ENCODE measurements around the gene ZSWIM5. TPM values are rescaled to one million over a fixed set of nuclear protein-coding genes. Genes with fewer than 3 reads are reported as not detected.

The ZSWIM5 gene
- total RNA-seq, 1 donor from 2014 or later: 0.84 TPM

DNA sequence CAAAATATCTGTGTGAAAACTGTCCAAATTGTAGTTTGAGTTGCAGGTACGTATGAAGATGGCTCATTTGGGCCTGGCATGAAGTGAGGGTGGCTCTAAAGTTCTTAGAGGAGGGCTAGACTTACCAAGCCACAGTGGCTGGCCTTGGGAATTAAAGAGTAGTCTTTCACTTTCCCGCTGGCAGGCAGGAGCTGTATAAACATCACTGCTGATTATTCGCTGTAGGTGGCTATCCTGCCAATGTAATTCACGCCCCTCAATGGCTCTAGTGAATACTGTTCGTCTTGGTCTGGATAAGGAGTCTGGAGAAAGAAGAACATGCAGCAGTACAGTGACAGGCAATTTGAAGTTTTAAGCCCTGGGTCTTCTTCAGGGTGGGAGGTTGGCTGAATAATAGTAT lies 163.3 kb downstream of the ZSWIM5 start:
- no peak for DNase-seq (ENCODE audit: low read depth)

DNA sequence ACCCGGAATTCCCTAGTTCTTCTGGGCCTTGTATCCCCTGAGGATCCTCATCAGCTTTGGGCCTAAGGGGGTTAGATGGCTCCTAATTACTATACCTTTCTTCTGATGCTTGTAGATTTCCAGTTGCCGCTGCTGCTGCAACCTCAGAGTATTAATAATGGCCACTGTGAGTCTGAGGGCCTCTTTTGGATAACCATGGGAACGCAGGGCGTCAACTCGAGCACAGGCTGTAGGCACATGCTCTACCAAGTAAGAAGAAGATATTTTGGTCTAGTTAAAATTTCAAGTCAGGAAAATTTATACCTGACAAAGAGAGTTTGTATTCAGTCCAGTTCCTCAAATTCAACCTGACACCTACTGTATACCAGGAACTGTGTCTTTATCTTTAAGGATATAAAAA lies 166.1 kb downstream of the ZSWIM5 start:
- no peak for DNase-seq (ENCODE audit: low read depth)
- Histone ChIP-seq H3K4me3 (ENCODE audit: low read depth, low read length) (no peak overlapping the region), H3K36me3 (ENCODE audit: control insufficient read depth, insufficient read depth, low read length) (no peaks in the 10 kb centered on the region), H3K27me3 (ENCODE audit: control insufficient read depth, insufficient read depth, low read length) (no peaks in the 10 kb centered on the region)
- TF ChIP-seq, protein P1, sequence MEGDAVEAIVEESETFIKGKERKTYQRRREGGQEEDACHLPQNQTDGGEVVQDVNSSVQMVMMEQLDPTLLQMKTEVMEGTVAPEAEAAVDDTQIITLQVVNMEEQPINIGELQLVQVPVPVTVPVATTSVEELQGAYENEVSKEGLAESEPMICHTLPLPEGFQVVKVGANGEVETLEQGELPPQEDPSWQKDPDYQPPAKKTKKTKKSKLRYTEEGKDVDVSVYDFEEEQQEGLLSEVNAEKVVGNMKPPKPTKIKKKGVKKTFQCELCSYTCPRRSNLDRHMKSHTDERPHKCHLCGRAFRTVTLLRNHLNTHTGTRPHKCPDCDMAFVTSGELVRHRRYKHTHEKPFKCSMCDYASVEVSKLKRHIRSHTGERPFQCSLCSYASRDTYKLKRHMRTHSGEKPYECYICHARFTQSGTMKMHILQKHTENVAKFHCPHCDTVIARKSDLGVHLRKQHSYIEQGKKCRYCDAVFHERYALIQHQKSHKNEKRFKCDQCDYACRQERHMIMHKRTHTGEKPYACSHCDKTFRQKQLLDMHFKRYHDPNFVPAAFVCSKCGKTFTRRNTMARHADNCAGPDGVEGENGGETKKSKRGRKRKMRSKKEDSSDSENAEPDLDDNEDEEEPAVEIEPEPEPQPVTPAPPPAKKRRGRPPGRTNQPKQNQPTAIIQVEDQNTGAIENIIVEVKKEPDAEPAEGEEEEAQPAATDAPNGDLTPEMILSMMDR (IDR thresholded peaks at IDR 0.05; ENCODE audit: insufficient read depth, low read length, poor library complexity, severe bottlenecking): no peak

More for the DNA sequence above, 163.3 kb downstream of the ZSWIM5 start:
- H3K4me3 ChIP-seq (ENCODE audit: low read depth, low read length): no peak overlapping the region
- no peaks in the 10 kb centered on the region for H3K36me3 ChIP-seq (ENCODE audit: control insufficient read depth, insufficient read depth, low read length)
- TF ChIP-seq, protein P1 (IDR thresholded peaks at IDR 0.05; ENCODE audit: insufficient read depth, low read length, poor library complexity, severe bottlenecking): no peak
- H3K27me3 ChIP-seq (ENCODE audit: control insufficient read depth, insufficient read depth, low read length): no peaks in the 10 kb centered on the region

DNA sequence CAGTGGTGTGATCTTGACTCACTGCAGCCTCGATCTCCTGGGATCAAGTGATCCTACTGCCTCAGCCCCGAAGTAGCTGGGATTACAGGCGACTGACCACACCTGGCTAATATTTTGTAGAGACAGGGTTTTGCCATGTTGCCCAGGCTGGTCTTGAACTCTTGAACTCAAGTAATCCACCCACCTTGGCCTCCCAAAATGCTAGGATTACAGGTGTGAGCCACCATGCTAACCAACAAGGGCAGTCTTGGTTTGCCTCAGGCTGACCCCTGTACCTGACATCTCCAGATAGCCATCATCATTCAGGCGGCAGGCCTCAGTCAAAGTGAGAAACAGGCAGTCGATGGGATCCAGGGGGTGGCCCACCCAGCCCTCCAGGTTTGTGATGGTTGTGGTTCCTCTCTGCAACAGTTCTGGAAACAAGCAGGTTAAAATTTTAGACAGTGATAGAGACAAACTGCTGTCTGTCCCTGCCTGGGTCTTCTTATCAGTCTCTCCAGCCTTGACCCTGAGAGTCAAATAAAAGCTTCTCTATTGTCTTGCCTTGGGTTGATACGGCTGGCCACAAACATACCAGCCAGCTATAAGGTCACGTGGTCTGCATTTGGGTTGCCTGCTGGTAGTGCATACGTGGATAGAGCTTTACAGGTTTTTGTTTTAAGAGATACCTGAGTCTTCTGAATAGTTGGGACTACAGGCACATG lies 167.6 kb downstream of the ZSWIM5 start:
- DNase-seq (ENCODE audit: low read depth): no peak
- TF ChIP-seq, protein P1 (IDR thresholded peaks at IDR 0.05; ENCODE audit: insufficient read depth, low read length, poor library complexity, severe bottlenecking): no peak
- no peaks in the 10 kb centered on the region for H3K27me3 ChIP-seq (ENCODE audit: control insufficient read depth, insufficient read depth, low read length)
- no peak overlapping the region for H3K4me3 ChIP-seq (ENCODE audit: low read depth, low read length)
- no peaks in the 10 kb centered on the region for H3K36me3 ChIP-seq (ENCODE audit: control insufficient read depth, insufficient read depth, low read length)

DNA sequence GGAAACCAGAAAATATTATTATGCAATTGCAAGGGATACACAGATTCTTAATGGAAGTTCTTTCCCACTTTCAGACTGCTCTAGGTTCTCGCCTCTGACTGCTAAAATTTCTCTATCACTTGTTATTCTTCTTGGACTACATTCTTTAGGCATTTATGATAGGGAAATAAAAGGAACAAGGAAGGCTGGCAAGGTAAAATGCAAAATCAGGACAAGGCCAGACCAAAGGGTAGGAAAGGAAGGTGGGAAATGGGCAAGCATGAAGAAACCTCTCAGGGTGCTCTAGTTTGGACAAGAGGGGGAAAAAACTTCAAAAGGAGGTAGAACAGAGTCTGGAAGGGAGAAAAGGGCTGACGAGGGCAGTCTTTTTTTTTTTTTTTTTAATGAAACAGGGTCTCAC lies 168.2 kb downstream of the ZSWIM5 start:
- H3K27me3 ChIP-seq (ENCODE audit: control insufficient read depth, insufficient read depth, low read length): no peaks in the 10 kb centered on the region
- no peak for DNase-seq (ENCODE audit: low read depth)
- no peaks in the 10 kb centered on the region for H3K36me3 ChIP-seq (ENCODE audit: control insufficient read depth, insufficient read depth, low read length)
- TF ChIP-seq, protein P1 (IDR thresholded peaks at IDR 0.05; ENCODE audit: insufficient read depth, low read length, poor library complexity, severe bottlenecking): no peak
- H3K4me3 ChIP-seq (ENCODE audit: low read depth, low read length): no peak overlapping the region

DNA sequence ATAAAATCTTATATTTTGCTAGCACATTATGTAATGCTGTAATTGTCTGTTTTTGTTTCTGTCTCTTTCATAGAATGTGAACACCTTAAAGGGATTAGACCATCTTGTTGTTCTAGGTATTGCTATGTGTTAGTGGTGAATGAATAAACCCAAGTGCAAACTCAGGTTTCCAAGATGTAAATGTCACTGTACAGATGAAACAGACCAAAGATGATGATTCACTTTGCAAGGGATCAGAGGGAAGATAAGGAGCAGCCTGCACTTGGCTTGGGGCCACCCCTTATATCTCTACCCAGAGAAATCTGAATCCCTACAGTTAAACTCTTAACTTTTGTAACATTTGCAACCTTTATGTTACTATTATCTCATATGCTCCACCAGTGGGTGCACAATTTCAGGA lies 168.9 kb downstream of the ZSWIM5 start:
- Histone ChIP-seq H3K36me3 (ENCODE audit: control insufficient read depth, insufficient read depth, low read length) (no peaks in the 10 kb centered on the region), H3K4me3 (ENCODE audit: low read depth, low read length) (no peak overlapping the region), H3K27me3 (ENCODE audit: control insufficient read depth, insufficient read depth, low read length) (no peaks in the 10 kb centered on the region)
- DNase-seq (ENCODE audit: low read depth): no peak
- TF ChIP-seq, protein P1 (IDR thresholded peaks at IDR 0.05; ENCODE audit: insufficient read depth, low read length, poor library complexity, severe bottlenecking): no peak
